H9 (cell line): ENCODE data around the gene DIP2C. TPM values are rescaled to one million over a fixed set of nuclear protein-coding genes. Genes with fewer than 3 reads are reported as not detected.

ENCODE experiments used
- DNase-seq: peaks from one replicate; pipeline ENCODE4 v3.0.0-alpha.2; 2017
- H2AFZ ChIP-seq: one replicate; pipeline ENCODE4 v1.6.1; 2013; ENCODE audit warnings: mild to moderate bottlenecking, low read length, control low read depth, moderate library complexity
- H2AK5ac ChIP-seq: 2 replicates; pipeline ENCODE4 v1.6.1; 2013; ENCODE audit warnings: low read length, control low read depth, mixed read lengths; ENCODE audit not compliant: insufficient read length
- H2BK120ac ChIP-seq: one replicate; pipeline ENCODE4 v1.6.1; 2013; ENCODE audit warnings: low read depth, mild to moderate bottlenecking, low read length, control low read depth, inconsistent platforms; ENCODE audit not compliant: poor library complexity, severe bottlenecking
- H2BK12ac ChIP-seq: 2 replicates; pipeline ENCODE4 v1.6.1; 2013; ENCODE audit warnings: low read length, control low read depth, mixed read lengths, low read depth; ENCODE audit not compliant: insufficient read length
- H2BK15ac ChIP-seq: 2 replicates; pipeline ENCODE4 v1.6.1; 2013; ENCODE audit warnings: low read depth, low read length, control low read depth
- H2BK20ac ChIP-seq: one replicate; pipeline ENCODE4 v1.6.1; 2013; ENCODE audit warnings: low read depth, mild to moderate bottlenecking, low read length, control low read depth, inconsistent platforms; ENCODE audit not compliant: poor library complexity, severe bottlenecking
- H2BK5ac ChIP-seq: 2 replicates; pipeline ENCODE4 v1.6.1; 2013; ENCODE audit warnings: low read length, control low read depth, mixed read lengths; ENCODE audit not compliant: insufficient read length
- H3K14ac ChIP-seq: 2 replicates; pipeline ENCODE4 v1.6.1; 2013; ENCODE audit warnings: low read length, control low read depth; ENCODE audit not compliant: insufficient read depth
- H3K18ac ChIP-seq: 2 replicates; pipeline ENCODE4 v1.6.1; 2013; ENCODE audit warnings: low read depth, mild to moderate bottlenecking, mixed read lengths, low read length, control low read depth; ENCODE audit not compliant: insufficient read length
- H3K23ac ChIP-seq: 2 replicates; pipeline ENCODE4 v1.6.1; 2013; ENCODE audit warnings: low read length, control low read depth, mixed read lengths, low read depth; ENCODE audit not compliant: insufficient read length
- H3K23me2 ChIP-seq: 2 replicates; pipeline ENCODE4 v1.6.1; 2013; ENCODE audit warnings: low read depth, mild to moderate bottlenecking, mixed read lengths, low read length, control low read depth; ENCODE audit not compliant: insufficient read length, poor library complexity, severe bottlenecking
- H3K27ac ChIP-seq: 2 replicates; pipeline ENCODE4 v1.5.1; 2013; ENCODE audit warnings: low read length, control low read depth, mixed read lengths, low read depth; ENCODE audit not compliant: insufficient read length
- H3K27me3 ChIP-seq: 2 replicates; pipeline ENCODE4 v1.6.1; 2013; ENCODE audit warnings: low read length, control low read depth, inconsistent platforms; ENCODE audit not compliant: insufficient read depth
- H3K4ac ChIP-seq: 2 replicates; pipeline ENCODE4 v1.6.1; 2013; ENCODE audit warnings: low read depth, mild to moderate bottlenecking, control low read depth, inconsistent platforms, low read length, moderate library complexity
- H3K4me1 ChIP-seq: 2 replicates; pipeline ENCODE4 v1.6.1; 2013; ENCODE audit warnings: low read length, control low read depth, inconsistent platforms; ENCODE audit not compliant: insufficient read depth
- H3K4me2 ChIP-seq: 2 replicates; pipeline ENCODE4 v1.6.1; 2013; ENCODE audit warnings: low read length, control low read depth, mixed read lengths; ENCODE audit not compliant: insufficient read length, insufficient read depth
- H3K56ac ChIP-seq: 2 replicates; pipeline ENCODE4 v1.6.1; 2013; ENCODE audit warnings: low read depth, mild to moderate bottlenecking, mixed read lengths, low read length, control low read depth; ENCODE audit not compliant: insufficient read length
- H3K79me1 ChIP-seq: 2 replicates; pipeline ENCODE4 v1.6.1; 2013; ENCODE audit warnings: low read depth, mild to moderate bottlenecking, moderate library complexity, low read length, control low read depth, inconsistent platforms; ENCODE audit not compliant: insufficient read depth, poor library complexity, severe bottlenecking
- H3K79me2 ChIP-seq: 2 replicates; pipeline ENCODE4 v1.6.1; 2013; ENCODE audit warnings: low read length, control low read depth, inconsistent platforms; ENCODE audit not compliant: insufficient read depth
- H3K9ac ChIP-seq: 2 replicates; pipeline ENCODE4 v1.6.1; 2013; ENCODE audit warnings: low read length, control low read depth, mixed read lengths; ENCODE audit not compliant: insufficient read length; ENCODE audit errors: extremely low read depth
- H3K9me3 ChIP-seq: one replicate; pipeline ENCODE4 v1.6.1; 2013; ENCODE audit warnings: low read depth, low read length, inconsistent platforms; ENCODE audit not compliant: control insufficient read depth
- H3T11ph ChIP-seq: one replicate; pipeline ENCODE4 v1.6.1; 2013; ENCODE audit warnings: mild to moderate bottlenecking, low read length, control low read depth, inconsistent platforms
- H4K20me1 ChIP-seq: one replicate; pipeline ENCODE4 v1.6.1; 2013; ENCODE audit not compliant: control insufficient read depth, insufficient read length, insufficient read depth
- H4K5ac ChIP-seq: 2 replicates; pipeline ENCODE4 v1.6.1; 2013; ENCODE audit warnings: low read depth, mild to moderate bottlenecking, mixed read lengths, low read length, control low read depth; ENCODE audit not compliant: insufficient read length
- H4K8ac ChIP-seq: replicated peaks from 2 replicates; pipeline ENCODE4 v1.6.1; 2013; ENCODE audit warnings: low read length, control low read depth, mixed read lengths, low read depth; ENCODE audit not compliant: insufficient read length
- H4K91ac ChIP-seq: 2 replicates; pipeline ENCODE4 v1.6.1; 2013; ENCODE audit warnings: low read depth, mild to moderate bottlenecking, moderate library complexity, mixed read lengths, low read length, control low read depth; ENCODE audit not compliant: insufficient read length
- H3K27ac Mint-ChIP-seq, 3 experiments: 2 replicates in 2 of 3; 3 replicates in 1 of 3; pipeline ENCODE4 v1.8.0; 2020 to 2021; ENCODE audit warnings: mixed read lengths in 3 of 3, mild to moderate bottlenecking in 1 of 3, moderate library complexity in 1 of 3
- H3K27me3 Mint-ChIP-seq: 2 replicates; pipeline ENCODE4 v1.8.0; 2021; ENCODE audit warnings: low read depth, mild to moderate bottlenecking, moderate library complexity, mixed read lengths
- H3K36me3 Mint-ChIP-seq, 3 experiments: 2 replicates in 2 of 3; 3 replicates in 1 of 3; pipeline ENCODE4 v1.8.0; 2020 to 2021; ENCODE audit warnings: low read depth in 3 of 3, mixed read lengths in 3 of 3; ENCODE audit not compliant: insufficient read depth in 1 of 3
- H3K4me1 Mint-ChIP-seq, 2 experiments: 2 replicates each; pipeline ENCODE4 v1.8.0; 2020; ENCODE audit warnings: mixed read lengths in 2 of 2
- H3K4me3 Mint-ChIP-seq, 2 experiments: 2 replicates in 1 of 2; 3 replicates in 1 of 2; pipeline ENCODE4 v1.8.0; 2020 to 2021; ENCODE audit warnings: mild to moderate bottlenecking in 2 of 2, mixed read lengths in 2 of 2, moderate library complexity in 1 of 2
- H3K9me3 Mint-ChIP-seq, 2 experiments: 2 replicates in 1 of 2; 3 replicates in 1 of 2; pipeline ENCODE4 v1.8.0; 2020; ENCODE audit warnings: mild to moderate bottlenecking in 2 of 2, mixed read lengths in 2 of 2, moderate library complexity in 1 of 2
- WGBS: extraction: QIAGEN DNeasy Blood & Tissue Kit; methylation state at CpG from one replicate; pipeline ENCODE4 v1.1.7; 2013; ENCODE audit warnings: missing lambda C conversion rate, low lambda C conversion rate, mixed read lengths; ENCODE audit not compliant: insufficient read length; ENCODE audit errors: extremely low coverage; 5-methylcytosine and 5-hydroxymethylcytosine counted together
- total RNA-seq: library from RNA; stranded (reverse); gene quantifications from 2 replicates; pipeline ENCODE4 v1.2.1, GENCODE V29; 2021
- TF ChIP-seq, protein P1 (sequence below): fragments of 200-600 bp; sonication (generic); conservative IDR thresholded peaks from 3 replicates; pipeline ENCODE4 v1.8.0; 2021; ENCODE audit warnings: antibody characterized with exemption, mild to moderate bottlenecking

The DIP2C gene
- total RNA-seq, 1 experiment from 2014 or later = 7.9 TPM

DNA sequence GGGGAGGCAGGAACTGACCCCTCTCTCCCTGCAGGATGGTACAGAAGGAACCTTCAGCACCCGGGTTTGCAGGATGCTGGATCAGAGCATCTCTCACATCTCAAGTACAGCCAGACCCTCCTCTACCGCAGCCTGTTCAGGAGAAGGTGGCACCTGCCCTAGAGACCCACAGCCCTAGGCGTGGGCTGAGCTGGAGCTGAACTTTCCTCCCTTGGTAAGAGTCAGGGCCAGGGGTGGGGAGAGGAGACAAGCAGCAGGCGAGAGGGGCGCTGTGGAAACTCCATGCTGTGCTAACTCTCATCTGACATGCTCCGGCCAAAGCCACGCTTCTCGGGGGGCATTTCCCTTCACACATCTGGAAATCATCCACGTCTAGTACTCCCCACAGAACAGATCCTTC is 154.4 kb downstream of the DIP2C start:
- no peaks in the 10 kb centered on the region for H4K20me1 ChIP-seq
- H2BK5ac ChIP-seq = no peak overlapping the region
- no peak overlapping the region for H2AFZ ChIP-seq
- no peak overlapping the region for H2AK5ac ChIP-seq
- H3K27ac Mint-ChIP-seq = peak overlapping the region in 1 of 3 experiments; percentile 24; a peak in 1 of 7 replicates
- no peak overlapping the region for H3K14ac ChIP-seq
- H3K36me3 Mint-ChIP-seq = no peaks in the 10 kb centered on the region
- no peaks in the 10 kb centered on the region for H3K23me2 ChIP-seq
- H3K9me3 Mint-ChIP-seq = no peaks in the 10 kb centered on the region
- H3K27ac ChIP-seq = no peak overlapping the region
- no peak overlapping the region for H3T11ph ChIP-seq
- H3K4me1 ChIP-seq = no peaks in the 10 kb centered on the region
- H3K23ac ChIP-seq = no peak overlapping the region
- TF ChIP-seq, protein P1, sequence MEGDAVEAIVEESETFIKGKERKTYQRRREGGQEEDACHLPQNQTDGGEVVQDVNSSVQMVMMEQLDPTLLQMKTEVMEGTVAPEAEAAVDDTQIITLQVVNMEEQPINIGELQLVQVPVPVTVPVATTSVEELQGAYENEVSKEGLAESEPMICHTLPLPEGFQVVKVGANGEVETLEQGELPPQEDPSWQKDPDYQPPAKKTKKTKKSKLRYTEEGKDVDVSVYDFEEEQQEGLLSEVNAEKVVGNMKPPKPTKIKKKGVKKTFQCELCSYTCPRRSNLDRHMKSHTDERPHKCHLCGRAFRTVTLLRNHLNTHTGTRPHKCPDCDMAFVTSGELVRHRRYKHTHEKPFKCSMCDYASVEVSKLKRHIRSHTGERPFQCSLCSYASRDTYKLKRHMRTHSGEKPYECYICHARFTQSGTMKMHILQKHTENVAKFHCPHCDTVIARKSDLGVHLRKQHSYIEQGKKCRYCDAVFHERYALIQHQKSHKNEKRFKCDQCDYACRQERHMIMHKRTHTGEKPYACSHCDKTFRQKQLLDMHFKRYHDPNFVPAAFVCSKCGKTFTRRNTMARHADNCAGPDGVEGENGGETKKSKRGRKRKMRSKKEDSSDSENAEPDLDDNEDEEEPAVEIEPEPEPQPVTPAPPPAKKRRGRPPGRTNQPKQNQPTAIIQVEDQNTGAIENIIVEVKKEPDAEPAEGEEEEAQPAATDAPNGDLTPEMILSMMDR = no peak
- H3K4me1 Mint-ChIP-seq = peaks cover 11 to 13% of the 10 kb centered on the region in 2 experiments
- DNase-seq = no peak
- no peak overlapping the region for H3K4me2 ChIP-seq
- no peak overlapping the region for H3K9ac ChIP-seq
- H3K27me3 ChIP-seq = no peaks in the 10 kb centered on the region
- H4K8ac ChIP-seq = no peak overlapping the region
- H3K56ac ChIP-seq = no peak overlapping the region
- no peaks in the 10 kb centered on the region; the same call in 1 of the 2 replicates for H3K79me2 ChIP-seq
- WGBS = no CpG with 5 or more reads among the region's 9 CpGs
- no peak overlapping the region for H3K18ac ChIP-seq
- no peak overlapping the region for H2BK120ac ChIP-seq
- no peak overlapping the region for H4K5ac ChIP-seq
- H4K91ac ChIP-seq = no peak overlapping the region
- H3K79me1 ChIP-seq = no peaks in the 10 kb centered on the region
- no peak overlapping the region for H2BK12ac ChIP-seq
- H3K27me3 Mint-ChIP-seq = no peaks in the 10 kb centered on the region
- no peak overlapping the region for H3K4ac ChIP-seq
- H2BK15ac ChIP-seq = no peak overlapping the region
- no peak overlapping the region for H2BK20ac ChIP-seq
- H3K4me3 Mint-ChIP-seq = no peak overlapping the region
- H3K9me3 ChIP-seq = no peaks in the 10 kb centered on the region
